Adipose tissue (tissue), 3 donors: ENCODE measurements around the gene KCNMA1. TPM values are rescaled to one million over a fixed set of nuclear protein-coding genes. Genes with fewer than 3 reads are reported as not detected.

Experiments used
- H3K27ac ChIP-seq: one replicate; pipeline ENCODE4 v1.5.1; 2013; ENCODE audit warnings: low read depth, low read length
- WGBS, 3 donors: extraction: QIAGEN DNeasy Blood & Tissue Kit; methylation state at CpG; one replicate each; pipeline ENCODE4 v1.1.7; 2013; 5-methylcytosine and 5-hydroxymethylcytosine counted together
- polyA plus RNA-seq, 3 donors: library from polyadenylated mRNA; stranded (reverse); fragments of 200-250 nt; gene quantifications; one replicate each; pipeline ENCODE4 v1.2.3, GENCODE V29; 2013
- donor health status: healthy with polysubstance abuse.
- donor health status: Bipolar disorder and iron deficiency.
- donor health status: healthy.

The KCNMA1 gene
- polyA plus RNA-seq, 3 donors: 2.5 to 5.1 (median 3.8) TPM

DNA sequence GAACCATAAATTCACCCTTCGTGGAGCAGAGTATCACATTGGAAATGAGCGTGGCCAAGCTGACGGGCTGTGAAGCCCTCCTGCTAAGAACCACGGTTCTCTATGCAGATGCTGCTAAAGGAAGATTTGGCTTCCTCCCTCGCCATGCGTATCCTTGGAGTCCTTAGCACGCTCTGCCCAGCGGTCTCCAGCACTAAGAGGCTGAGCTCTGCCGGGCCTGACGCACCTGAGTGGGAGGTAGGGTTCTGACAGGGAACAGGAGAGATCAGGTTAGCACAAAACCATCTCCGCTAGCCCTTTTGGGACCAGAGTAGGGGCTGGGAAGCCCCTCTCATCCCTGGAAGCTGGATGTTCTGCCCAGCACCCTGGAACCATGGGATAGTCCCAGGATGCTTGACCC lies 225.8 kb downstream of the KCNMA1 start:
- 89 to 92% (median 92%) methylated on average over 11 of the region's 11 CpGs for WGBS, 3 donors
- H3K27ac ChIP-seq: no peak overlapping the region

DNA sequence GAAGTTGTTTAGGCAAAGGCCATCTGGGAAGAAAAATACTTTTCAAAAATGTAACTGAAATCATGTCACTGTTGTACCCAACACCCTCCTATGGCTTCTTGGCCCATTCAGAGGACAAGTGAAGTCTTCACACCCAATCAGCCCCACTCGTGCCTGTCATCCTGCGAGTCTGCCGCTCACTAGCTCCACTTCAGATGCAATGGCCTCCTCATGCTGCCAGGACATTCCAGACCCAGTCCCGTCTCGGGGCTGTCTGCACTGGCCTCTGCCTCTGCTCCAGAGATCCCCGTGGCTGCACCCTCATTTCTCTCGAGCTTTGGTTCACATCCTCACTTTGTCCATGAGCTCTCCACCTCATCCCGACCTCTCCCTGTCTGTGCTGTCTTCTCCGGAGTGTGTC lies 227.1 kb downstream of the KCNMA1 start:
- 42 to 73% (median 64%) methylated on average over 9 of the region's 9 CpGs for WGBS, 3 donors
- no peak overlapping the region for H3K27ac ChIP-seq

DNA sequence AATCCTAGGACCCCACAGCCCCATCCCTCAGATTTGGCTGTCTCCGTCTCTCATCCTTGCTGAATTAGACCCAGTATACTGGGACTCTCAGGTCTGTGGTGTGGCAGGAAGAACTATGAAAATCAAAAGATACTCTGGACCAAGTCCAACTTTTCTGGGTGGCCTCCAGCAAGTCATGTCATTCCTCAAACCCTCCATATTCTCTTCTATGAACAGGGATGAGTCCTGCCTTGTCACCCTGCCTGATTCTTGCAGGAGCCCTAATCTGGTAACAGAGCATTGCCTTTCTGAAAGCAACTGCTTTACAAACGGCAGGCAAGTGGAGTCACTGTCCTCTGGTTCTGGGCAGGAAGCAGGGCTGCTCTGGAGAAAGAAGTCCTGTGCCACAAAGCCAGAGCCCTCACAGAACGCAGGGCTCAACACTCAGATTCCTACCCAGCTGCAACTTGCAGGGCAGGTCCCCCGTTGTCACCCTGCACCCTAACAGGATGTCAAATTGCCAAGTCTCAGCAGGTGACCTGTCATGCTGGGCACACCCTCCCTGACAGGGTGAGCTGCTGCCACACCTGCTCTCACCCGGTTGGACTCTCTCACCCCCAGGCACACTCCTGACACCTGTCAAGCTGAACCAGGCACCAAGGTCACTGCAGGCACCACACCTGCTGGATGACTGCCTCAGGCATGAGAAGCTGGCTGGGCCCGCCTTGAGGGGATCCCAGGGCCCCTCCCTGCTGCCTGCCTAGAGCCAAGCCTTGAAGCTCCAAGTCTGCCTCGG lies 227.7 kb downstream of the KCNMA1 start:
- 29 to 61% (median 59%) methylated on average over 7 of the region's 7 CpGs for WGBS, 3 donors
- no peak overlapping the region for H3K27ac ChIP-seq

DNA sequence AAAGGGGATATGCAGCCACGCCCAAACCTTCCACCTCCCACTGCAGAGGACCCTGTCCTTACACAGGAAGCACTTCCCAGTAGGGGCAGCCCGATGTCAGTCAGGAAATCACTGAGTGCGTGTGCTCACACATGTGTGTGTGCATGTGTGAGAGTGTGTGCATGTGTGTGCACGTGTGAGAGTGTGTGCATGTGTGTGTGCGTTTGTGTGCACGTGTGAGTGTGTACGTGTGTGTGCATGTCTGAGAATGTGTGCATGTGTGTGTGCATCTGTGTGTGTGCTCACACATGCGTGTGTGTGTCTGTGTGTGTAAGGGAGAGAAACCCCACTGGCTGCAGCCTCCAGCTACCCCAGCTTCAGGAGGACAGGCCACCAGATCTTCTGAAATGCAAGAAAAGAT lies 229.3 kb downstream of the KCNMA1 start:
- 82 to 91% (median 84%) methylated on average over 8 of the region's 8 CpGs for WGBS, 3 donors
- no peak overlapping the region for H3K27ac ChIP-seq

DNA sequence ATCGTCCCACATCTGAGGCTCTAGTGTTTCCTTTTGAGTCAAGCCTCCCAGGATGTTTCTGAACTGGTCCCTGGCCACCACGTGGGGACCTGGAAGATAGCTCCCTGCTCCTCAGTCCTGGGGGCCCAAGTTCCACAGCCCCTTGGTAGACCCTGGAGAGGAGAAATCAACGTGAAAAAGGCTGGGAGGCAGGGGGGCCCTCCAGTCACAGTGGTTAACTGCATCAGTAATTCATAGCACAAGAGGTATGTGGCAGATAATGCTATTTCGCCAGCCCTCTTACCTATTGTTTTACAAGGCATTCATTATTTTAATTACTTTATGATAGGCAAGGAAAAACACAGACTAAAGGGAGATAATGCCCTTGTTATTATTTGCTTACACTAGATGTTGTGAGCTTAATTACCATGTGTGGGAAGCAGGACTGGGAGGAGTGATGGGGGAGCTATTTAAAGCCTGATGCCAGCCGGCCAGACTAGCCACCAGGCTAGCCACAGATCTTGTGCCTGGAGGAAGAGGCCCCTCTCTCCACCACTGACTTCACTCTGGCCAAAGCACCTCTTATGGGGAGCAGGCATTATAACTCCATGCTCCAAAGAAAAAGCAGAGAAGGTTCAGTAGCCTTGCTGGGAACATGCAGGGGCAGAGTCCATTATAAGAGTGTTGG lies 230.7 kb downstream of the KCNMA1 start:
- no peak overlapping the region for H3K27ac ChIP-seq
- WGBS, 3 donors: 56 to 67% (median 63%) methylated on average over 5 of the region's 5 CpGs

DNA sequence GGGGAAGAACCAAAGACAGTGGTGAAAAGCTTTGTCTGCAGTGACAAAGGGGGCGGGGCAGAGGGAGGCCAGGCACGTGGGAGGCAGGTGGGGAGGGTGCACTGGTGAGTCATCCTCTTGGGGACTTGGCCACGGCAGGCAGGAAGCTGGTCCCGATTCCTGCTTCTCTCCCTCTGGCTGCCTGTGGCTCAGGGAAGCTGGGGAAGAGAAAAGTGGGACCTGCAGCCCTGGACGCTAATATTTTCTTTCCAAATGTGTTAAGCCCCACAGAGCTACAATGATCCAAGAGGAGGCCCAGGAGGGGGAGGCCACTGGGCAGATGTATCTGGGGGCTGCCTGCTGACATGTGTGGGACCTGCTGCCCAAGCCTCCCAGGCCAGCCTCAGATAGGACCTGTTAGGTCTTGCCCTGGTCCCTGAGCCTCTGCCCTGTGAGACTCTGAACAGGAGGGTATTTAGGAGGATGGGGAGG lies 231.8 kb downstream of the KCNMA1 start:
- 22 to 25% (median 23%) methylated on average over 4 to 5 of the region's 5 CpGs for WGBS, 3 donors

DNA sequence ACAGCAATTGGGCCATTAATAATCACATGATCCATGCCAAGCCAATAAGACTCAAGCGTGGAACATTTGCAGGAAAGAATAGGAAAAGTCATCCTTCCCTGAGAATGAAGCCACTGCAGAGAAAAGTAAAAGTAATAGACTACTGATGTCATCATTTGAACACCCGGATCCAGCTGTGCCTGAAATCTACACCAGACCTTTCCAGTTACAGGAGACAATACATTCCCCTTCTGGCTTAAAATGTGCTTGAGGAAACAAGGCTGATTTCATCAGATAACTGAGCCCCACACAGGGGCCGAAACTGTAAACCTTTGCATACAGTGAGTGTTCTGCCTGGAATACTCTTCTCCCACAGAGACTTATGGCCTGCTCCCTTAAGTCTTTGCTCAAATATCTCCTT lies 232.8 kb downstream of the KCNMA1 start:
- H3K27ac ChIP-seq: no peak overlapping the region

More for the DNA sequence above, 231.8 kb downstream of the KCNMA1 start:
- no peak overlapping the region for H3K27ac ChIP-seq

DNA sequence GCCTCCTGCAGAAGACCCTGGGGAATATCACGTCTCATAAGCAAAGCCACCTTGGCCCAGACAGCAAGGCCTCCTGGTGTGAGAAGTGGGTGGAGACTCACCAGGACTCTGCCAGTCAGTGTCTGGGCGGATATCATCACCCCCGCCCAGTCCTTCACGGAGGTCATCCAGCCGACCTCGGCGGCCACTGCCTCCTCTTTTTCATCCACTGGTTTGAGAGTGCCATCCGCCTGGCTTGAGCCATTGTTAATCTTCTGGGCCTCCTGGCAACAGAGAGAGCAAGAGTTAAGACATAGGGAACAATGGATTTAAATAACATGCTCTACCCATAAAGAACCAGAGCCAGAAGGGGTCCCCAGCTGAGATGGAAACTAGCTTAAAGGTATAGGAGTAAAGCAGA lies 233.8 kb downstream of the KCNMA1 start:
- H3K27ac ChIP-seq: no peak overlapping the region
- 76 to 91% (median 81%) methylated on average over 8 of the region's 8 CpGs for WGBS, 3 donors

More for the DNA sequence above, 232.8 kb downstream of the KCNMA1 start:
- WGBS, 3 donors: 62 to 67% (median 63%) methylated on average over 3 of the region's 3 CpGs

DNA sequence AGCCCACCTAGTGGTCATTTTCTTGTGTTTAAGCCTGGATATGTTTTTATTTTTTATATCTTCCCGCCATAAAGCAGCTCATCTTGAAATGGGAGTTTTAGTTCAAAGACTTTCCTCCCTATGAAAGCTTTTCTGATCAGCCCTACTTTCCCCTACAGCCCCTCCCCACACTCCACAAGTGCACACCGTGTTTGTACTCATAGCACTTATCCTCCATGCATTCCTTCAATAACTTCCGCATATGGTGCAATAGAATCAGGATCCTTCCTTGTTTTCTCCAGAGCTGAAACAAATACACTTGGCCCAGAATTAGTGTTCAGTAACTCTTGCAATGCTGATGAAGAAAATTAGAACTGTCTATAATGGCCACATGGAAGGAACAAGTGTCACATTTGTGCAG lies 235.9 kb downstream of the KCNMA1 start:
- WGBS, 3 donors: 74 to 84% (median 80%) methylated on average over 3 of the region's 3 CpGs

DNA sequence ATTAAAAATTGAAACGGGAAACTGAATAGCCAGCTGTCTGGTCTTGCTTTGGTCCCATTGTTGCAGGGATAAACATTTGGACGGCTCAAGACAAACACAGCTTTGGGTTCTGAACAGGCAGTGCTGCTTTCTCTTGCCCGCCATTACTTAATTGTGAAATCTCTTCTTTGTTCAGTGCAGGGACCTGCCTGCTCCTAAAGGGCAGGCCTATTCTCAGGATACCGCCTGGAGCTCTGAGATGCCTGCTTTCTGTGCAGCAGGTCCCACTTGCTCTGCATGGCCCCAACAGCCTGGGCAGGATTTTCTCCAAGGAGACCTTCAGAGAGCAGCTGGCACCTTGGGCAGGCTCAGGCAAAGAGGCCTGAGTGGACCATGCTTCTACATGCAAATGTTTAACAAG lies 237.6 kb downstream of the KCNMA1 start:
- H3K27ac ChIP-seq: no peak overlapping the region
- WGBS, 3 donors: 76 to 80% (median 78%) methylated on average over 4 of the region's 4 CpGs

More for the DNA sequence above, 235.9 kb downstream of the KCNMA1 start:
- H3K27ac ChIP-seq: no peak overlapping the region

DNA sequence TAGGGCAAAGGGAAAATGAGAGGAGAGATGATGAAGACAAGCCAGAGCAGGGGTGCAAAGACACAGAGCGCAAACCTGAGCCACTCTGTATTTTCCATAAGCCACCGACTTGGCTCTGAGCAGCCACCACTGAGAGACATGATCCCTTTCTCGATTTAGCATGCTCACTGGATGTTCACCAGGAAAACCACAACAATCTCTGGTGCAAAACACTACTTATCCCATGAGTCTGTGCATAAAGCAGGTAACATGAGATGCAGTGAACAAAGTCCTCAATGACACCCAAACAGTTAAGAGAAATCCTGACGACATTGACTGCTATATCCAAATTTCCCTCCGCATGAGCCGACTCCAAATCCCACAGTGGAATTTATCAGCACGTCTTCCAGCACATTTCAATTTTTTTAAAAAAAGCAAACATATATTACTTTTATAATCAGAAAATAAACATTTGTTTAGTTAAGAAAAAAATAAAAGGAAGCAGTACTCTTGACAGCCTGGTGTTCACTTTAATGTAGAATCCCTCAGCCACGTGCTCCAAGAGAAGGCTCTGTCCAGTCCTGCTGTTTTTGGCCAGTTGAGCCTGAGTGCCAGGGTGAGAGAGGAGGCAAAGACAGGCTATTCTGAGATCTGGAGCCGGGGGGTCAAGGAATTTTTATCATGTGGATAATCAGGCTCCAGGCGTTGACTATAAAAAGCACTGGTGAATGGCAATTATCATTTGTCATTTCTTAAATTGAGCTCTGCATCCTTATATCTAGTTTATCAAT lies 238.4 kb downstream of the KCNMA1 start:
- H3K27ac ChIP-seq: no peak overlapping the region
- WGBS, 3 donors: 47 to 79% (median 77%) methylated on average over 10 of the region's 10 CpGs

DNA sequence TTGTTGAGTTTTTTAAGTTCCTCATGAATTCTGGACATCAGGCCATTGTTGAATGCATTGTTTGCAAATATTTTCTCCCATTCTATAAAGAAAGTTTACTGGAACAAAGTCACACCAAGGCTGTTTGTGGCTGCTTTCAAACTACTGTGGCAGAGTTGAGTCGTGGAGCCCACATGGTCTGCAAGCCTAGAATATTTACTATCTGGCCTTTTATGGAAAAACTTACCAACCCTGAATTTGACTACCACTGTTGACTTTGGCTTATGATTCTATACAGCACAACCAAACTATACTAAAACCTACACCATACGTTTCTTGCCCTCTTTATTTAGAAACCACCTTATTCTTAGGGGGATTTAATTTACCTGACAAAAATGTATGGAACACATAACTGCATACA lies 239.1 kb downstream of the KCNMA1 start:
- H3K27ac ChIP-seq: no peak overlapping the region
- 43 to 87% (median 77%) methylated on average over 2 of the region's 2 CpGs for WGBS, 3 donors

DNA sequence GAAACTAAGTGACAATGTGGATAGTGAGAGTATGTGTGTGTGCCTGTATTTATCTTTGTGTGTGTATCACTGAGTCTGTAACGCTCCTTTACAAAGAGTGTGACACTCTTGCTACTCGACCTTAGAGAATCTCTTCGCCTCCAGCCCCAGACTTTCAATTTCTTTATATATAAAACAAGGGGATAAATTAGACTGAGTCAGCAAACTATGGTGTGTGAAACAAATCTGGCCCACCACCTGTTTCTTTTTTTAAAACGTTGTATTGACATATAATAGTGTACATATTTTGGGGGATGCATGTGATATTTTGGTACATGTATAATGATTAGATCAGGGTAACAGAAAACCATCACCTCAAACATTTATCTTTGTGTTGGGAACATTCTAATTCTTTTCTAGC lies 240.5 kb downstream of the KCNMA1 start:
- 68 to 85% (median 83%) methylated on average over 4 of the region's 4 CpGs for WGBS, 3 donors
- H3K27ac ChIP-seq: no peak overlapping the region

DNA sequence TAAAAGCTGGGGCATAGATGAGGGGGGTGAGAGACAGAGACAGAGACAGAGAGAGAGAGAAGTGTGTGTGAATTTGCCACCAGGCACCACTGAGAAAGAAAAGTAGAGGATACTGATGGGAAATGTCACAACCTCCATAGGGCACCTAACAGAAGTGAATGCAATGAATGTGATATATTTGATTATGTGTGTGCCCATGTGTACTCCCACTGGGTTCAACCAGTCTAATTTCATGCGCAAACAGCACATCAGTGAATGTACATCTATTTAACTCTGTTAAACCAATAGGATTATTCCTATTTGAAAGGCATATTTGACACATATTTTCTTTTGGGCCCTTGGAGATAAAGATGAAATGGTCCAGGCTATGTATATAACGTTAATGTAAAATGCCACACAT lies 241.3 kb downstream of the KCNMA1 start:
- H3K27ac ChIP-seq: no peak overlapping the region
- WGBS, 3 donors: 85 to 97% (median 90%) methylated on average over 2 of the region's 2 CpGs

DNA sequence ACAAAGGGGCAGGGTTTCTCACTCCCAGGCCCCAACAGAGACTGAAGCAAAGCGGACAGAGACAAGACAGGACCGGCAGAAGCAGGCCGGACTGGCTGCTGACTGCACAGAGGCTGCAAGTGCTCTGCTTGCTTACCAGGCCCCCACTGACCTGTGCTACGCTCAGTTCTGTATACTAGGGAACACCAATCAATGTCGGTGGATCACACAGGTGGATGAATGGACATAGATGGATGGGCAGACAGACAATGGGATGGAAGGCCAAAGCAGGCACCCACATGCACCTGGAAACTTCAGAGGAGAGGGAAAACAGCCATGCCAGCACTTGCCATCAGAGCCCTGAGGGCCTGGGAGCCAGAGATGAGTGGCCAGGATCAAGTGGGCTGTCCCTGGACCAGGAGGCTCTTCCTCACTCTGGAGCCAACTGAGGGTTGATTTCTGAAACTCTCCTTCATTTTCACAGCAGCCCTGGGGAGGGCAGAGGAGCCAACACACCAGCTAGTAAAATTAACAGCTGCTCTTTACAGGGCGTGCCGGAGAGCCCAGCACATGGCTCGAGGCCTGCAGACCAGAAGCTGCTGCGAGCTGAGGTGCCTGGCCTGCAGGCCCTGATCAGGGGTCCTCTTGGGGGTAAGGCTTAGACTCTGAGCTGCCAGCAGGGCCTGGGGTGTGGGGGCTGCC lies 243.6 kb downstream of the KCNMA1 start:
- 90 to 91% (median 90%) methylated on average over 9 of the region's 9 CpGs for WGBS, 3 donors
- no peak overlapping the region for H3K27ac ChIP-seq

DNA sequence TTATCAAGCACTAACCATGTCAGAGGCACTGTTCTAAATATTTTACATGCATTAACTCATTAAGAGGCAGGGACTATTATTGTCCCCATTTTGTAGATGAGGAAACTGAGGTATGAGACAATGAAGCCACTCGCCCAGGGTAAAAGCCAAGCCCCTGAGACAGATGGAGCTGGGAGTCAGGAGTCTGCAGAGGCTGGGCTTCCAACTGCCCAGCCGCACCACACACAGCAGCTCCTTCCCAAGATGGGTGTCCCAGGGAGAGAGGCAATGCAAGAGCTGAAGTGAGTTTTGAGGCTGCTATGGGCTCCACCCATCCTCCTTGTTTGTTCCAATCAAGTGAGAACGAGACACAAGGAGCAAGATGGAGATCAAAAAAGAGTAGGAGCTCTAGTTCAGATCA lies 244.2 kb downstream of the KCNMA1 start:
- WGBS, 3 donors: 87 to 95% (median 89%) methylated on average over 3 of the region's 3 CpGs
- no peak overlapping the region for H3K27ac ChIP-seq

DNA sequence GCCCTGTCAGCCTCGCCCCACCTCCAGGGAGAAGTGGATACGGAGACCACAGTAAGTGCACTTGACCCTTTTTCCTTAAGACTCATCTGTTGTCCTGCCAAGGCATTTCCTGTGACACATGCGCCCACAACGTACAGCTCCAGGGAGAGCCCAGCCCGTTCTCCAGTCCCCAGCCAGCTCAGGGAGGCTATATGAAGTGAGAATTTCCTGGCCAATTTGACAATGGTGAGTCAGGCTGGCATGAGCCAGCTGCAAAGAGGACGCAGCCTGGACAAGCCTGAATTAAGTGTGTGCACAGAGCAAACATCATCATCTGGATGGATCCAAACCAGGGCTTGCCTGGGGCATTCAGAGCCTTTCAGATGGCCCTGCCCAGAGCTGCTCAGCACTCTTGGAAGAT lies 244.8 kb downstream of the KCNMA1 start:
- WGBS, 3 donors: 50 to 81% (median 51%) methylated on average over 6 of the region's 6 CpGs

DNA sequence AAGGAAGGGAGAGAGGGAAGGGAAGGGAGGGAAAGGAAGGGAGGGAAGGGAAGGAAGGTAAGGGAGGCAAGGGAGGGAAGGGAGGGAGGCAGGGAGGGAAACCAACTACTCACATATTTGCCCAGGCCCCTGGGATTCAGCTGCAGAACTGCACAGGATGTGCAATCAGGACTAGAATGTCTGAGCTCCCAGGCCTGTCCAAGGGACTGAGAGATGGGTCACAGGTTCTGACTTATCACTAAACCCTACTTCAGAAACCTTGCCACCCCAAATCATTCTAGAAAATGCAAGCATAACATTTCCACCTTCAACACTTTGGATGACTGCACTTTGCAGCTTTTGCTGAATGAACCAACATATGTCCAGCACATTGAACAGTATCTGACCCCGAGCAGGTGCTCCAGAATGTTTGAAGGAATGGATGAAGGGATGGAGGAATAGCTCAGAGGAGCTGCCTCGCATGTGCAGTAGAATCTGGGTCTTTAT lies 245.3 kb downstream of the KCNMA1 start:
- no peak overlapping the region for H3K27ac ChIP-seq
- 77 to 92% (median 86%) methylated on average over 2 of the region's 2 CpGs for WGBS, 3 donors

More for the DNA sequence above, 244.8 kb downstream of the KCNMA1 start:
- no peak overlapping the region for H3K27ac ChIP-seq
